Stimulated activated CD4-positive, alpha-beta T cell treated with anti-CD3 and anti-CD28 coated beads, TNF-alpha, amount 100 ng/mL, for 24 hours (primary cell): ENCODE data around the gene AVPR1B.

Experiments used
- DNase-seq, 3 experiments: peaks; one replicate each; pipeline ENCODE4 v3.0.0-alpha.2; 2020; ENCODE audit warnings: low read depth in 3 of 3

Gene AVPR1B

GRCh38 chr1:206117151-206117948 lies at the start of gene AVPR1B:
AVPR1B (minus strand) TSS chr1:206117388; CDS start chr1:206116890, 498 bp downstream.
- peak in 1 of 3 experiments; percentile 30 for DNase-seq

- DNase-seq: no peak
These were observed 28.6 kb upstream of the AVPR1B start for GRCh38 chr1:206145771-206146290.

GRCh38 chr1:206144605-206145004 lies 27.4 kb upstream of the AVPR1B start:
- no peak for DNase-seq

- no peak for DNase-seq
These were observed 26.5 kb upstream of the AVPR1B start for GRCh38 chr1:206143537-206144172.

GRCh38 chr1:206142770-206143169 lies 25.6 kb upstream of the AVPR1B start:
- DNase-seq: no peak

GRCh38 chr1:206142011-206142410 lies 24.8 kb upstream of the AVPR1B start:
- no peak for DNase-seq

GRCh38 chr1:206136241-206136640 lies 19.1 kb upstream of the AVPR1B start:
- DNase-seq: no peak

- no peak for DNase-seq
These were observed 18.1 kb upstream of the AVPR1B start for GRCh38 chr1:206135248-206135647.

- DNase-seq: no peak
These were observed 16.7 kb upstream of the AVPR1B start for GRCh38 chr1:206133751-206134415.

- no peak for DNase-seq
These were observed 13.8 kb upstream of the AVPR1B start for GRCh38 chr1:206131037-206131436.

- DNase-seq: no peak
These were observed 11.0 kb upstream of the AVPR1B start for GRCh38 chr1:206128196-206128595.

GRCh38 chr1:206127336-206127735 lies 10.1 kb upstream of the AVPR1B start:
- no peak for DNase-seq

GRCh38 chr1:206125346-206125745 lies 8.2 kb upstream of the AVPR1B start:
- no peak for DNase-seq

GRCh38 chr1:206122686-206123085 lies 5.5 kb upstream of the AVPR1B start:
- no peak for DNase-seq

GRCh38 chr1:206121269-206121668 lies 4.1 kb upstream of the AVPR1B start:
- DNase-seq: no peak

GRCh38 chr1:206120406-206120805 lies 3.2 kb upstream of the AVPR1B start:
- DNase-seq: no peak

GRCh38 chr1:206116873-206117150 lies 376 bp downstream of the AVPR1B start:
- no peak for DNase-seq

GRCh38 chr1:206116191-206116872 lies 856 bp downstream of the AVPR1B start:
- no peak for DNase-seq

- DNase-seq: no peak
These were observed 1.4 kb downstream of the AVPR1B start for GRCh38 chr1:206115791-206116190.

- no peak for DNase-seq
These were observed 2.2 kb downstream of the AVPR1B start for GRCh38 chr1:206114692-206115640.
